HG03432 (cell line): ENCODE data around the gene BPIFB4.
"Not testable (repeated sequence)": the region's sequence is repeated elsewhere in the genome, so short reads cannot be mapped to it uniquely, and the experiment has no call there.

Source experiments
- ATAC-seq: cut with Tn5 transposase; IDR thresholded peaks from one replicate; pipeline ENCODE4 v1.9.1; 2021; ENCODE audit warnings: mild to moderate bottlenecking, moderate library complexity; ENCODE audit not compliant: unreplicated experiment

Gene BPIFB4

GRCh38 chr20:33084722-33085121 lies 5.3 kb downstream of the BPIFB4 start:
- ATAC-seq: no peak

- ATAC-seq: no peak
Observed at GRCh38 chr20:33086052-33086722, 6.7 kb downstream of the BPIFB4 start.

GRCh38 chr20:33091147-33091546 lies 11.7 kb downstream of the BPIFB4 start:
- no peak for ATAC-seq

- no peak for ATAC-seq
Observed at GRCh38 chr20:33091693-33092092, 12.2 kb downstream of the BPIFB4 start.

- ATAC-seq: no peak
Observed at GRCh38 chr20:33092361-33092760, 12.9 kb downstream of the BPIFB4 start.

- no peak for ATAC-seq
Observed at GRCh38 chr20:33093074-33093473, 13.6 kb downstream of the BPIFB4 start.

GRCh38 chr20:33093582-33093981 lies 14.1 kb downstream of the BPIFB4 start:
- ATAC-seq: no peak

- ATAC-seq: no peak
Observed at GRCh38 chr20:33095249-33095648, 15.8 kb downstream of the BPIFB4 start.

GRCh38 chr20:33095902-33096584 lies 16.6 kb downstream of the BPIFB4 start:
- not testable (repeated sequence) for ATAC-seq

GRCh38 chr20:33097001-33097400 lies 17.6 kb downstream of the BPIFB4 start:
- no peak for ATAC-seq

GRCh38 chr20:33099843-33100538 lies 20.5 kb downstream of the BPIFB4 start:
- ATAC-seq: no peak

- no peak for ATAC-seq
Observed at GRCh38 chr20:33103556-33103955, 24.1 kb downstream of the BPIFB4 start.

- no peak for ATAC-seq
Observed at GRCh38 chr20:33104336-33104735, 24.9 kb downstream of the BPIFB4 start.

GRCh38 chr20:33105316-33105924 lies 26.0 kb downstream of the BPIFB4 start:
- no peak for ATAC-seq

- ATAC-seq: not testable (repeated sequence)
Observed at GRCh38 chr20:33106058-33106620, 26.7 kb downstream of the BPIFB4 start.

GRCh38 chr20:33108661-33109060 lies 29.2 kb downstream of the BPIFB4 start:
- no peak for ATAC-seq

GRCh38 chr20:33110147-33110825 lies 30.8 kb downstream of the BPIFB4 start:
- ATAC-seq: no peak

GRCh38 chr20:33111306-33111705 lies 31.9 kb downstream of the BPIFB4 start:
- no peak for ATAC-seq

GRCh38 chr20:33112547-33113386 lies 33.3 kb downstream of the BPIFB4 start:
- no peak for ATAC-seq
